Neural progenitor cell (in vitro differentiated cells): ENCODE results near the gene EHD4. TPM values are rescaled to one million over a fixed set of nuclear protein-coding genes. Genes with fewer than 3 reads are reported as not detected.
A peak's percentile ranks its signal among the peaks of the same experiment; 100 is the strongest.

ENCODE experiments used
- DNase-seq: peaks from one replicate; pipeline ENCODE4 v3.0.0-alpha.2; 2016; ENCODE audit warnings: low spot score
- H2AFZ ChIP-seq: fragments of 200-600 bp; sonication (generic); replicated peaks from 2 replicates; pipeline ENCODE4 v1.6.1; 2016; ENCODE audit warnings: antibody characterized with exemption
- H3F3A ChIP-seq: fragments of 200-600 bp; sonication (generic); 2 replicates; pipeline ENCODE4 v1.6.1; 2016; ENCODE audit warnings: antibody characterized with exemption, low read depth
- H3K27ac ChIP-seq: fragments of 200-600 bp; sonication (generic); 2 replicates; pipeline ENCODE4 v1.5.1; 2016; ENCODE audit warnings: mild to moderate bottlenecking
- H3K27me3 ChIP-seq: fragments of 200-600 bp; sonication (generic); 2 replicates; pipeline ENCODE4 v1.6.1; 2016; ENCODE audit warnings: mild to moderate bottlenecking, moderate library complexity
- H3K36me3 ChIP-seq: fragments of 200-600 bp; sonication (generic); 2 replicates; pipeline ENCODE4 v1.5.1; 2016
- H3K4me1 ChIP-seq: fragments of 200-600 bp; sonication (generic); 2 replicates; pipeline ENCODE4 v1.6.1; 2016; ENCODE audit warnings: mixed run types
- H3K4me2 ChIP-seq: fragments of 200-600 bp; sonication (generic); 2 replicates; pipeline ENCODE4 v1.6.1; 2016
- H3K4me3 ChIP-seq: fragments of 200-600 bp; sonication (generic); 2 replicates; pipeline ENCODE4 v1.5.1; 2016
- H3K79me2 ChIP-seq: fragments of 200-600 bp; sonication (generic); 2 replicates; pipeline ENCODE4 v1.6.1; 2016; ENCODE audit warnings: low read depth
- H3K9ac ChIP-seq: fragments of 200-600 bp; sonication (generic); 2 replicates; pipeline ENCODE4 v1.6.1; 2016
- H3K9me3 ChIP-seq: fragments of 200-600 bp; sonication (generic); 2 replicates; pipeline ENCODE4 v1.5.1; 2016; ENCODE audit warnings: low read depth
- H4K20me1 ChIP-seq: fragments of 200-600 bp; sonication (generic); 2 replicates; pipeline ENCODE4 v1.6.1; 2016; ENCODE audit warnings: low read depth
- H3K27ac Mint-ChIP-seq: 3 replicates; pipeline ENCODE4 v1.8.0; 2021; ENCODE audit warnings: mixed read lengths
- H3K27me3 Mint-ChIP-seq: 2 replicates; pipeline ENCODE4 v1.8.0; 2022; ENCODE audit warnings: low read depth, mild to moderate bottlenecking, inconsistent platforms, moderate library complexity, mixed read lengths; ENCODE audit not compliant: insufficient read depth
- H3K36me3 Mint-ChIP-seq: 3 replicates; pipeline ENCODE4 v1.8.0; 2021; ENCODE audit warnings: mixed read lengths
- H3K4me1 Mint-ChIP-seq: 3 replicates; pipeline ENCODE4 v1.8.0; 2021; ENCODE audit warnings: mixed read lengths
- H3K4me3 Mint-ChIP-seq: 3 replicates; pipeline ENCODE4 v1.8.0; 2021; ENCODE audit warnings: mild to moderate bottlenecking, moderate library complexity, mixed read lengths
- H3K9me3 Mint-ChIP-seq: 3 replicates; pipeline ENCODE4 v1.8.0; 2020; ENCODE audit warnings: mixed read lengths
- EZH2 ChIP-seq: fragments of 200-600 bp; sonication (generic); IDR thresholded peaks from 2 replicates; pipeline ENCODE4 v1.6.1; 2017; ENCODE audit warnings: antibody characterized with exemption, mild to moderate bottlenecking, moderate library complexity
- EZH2phosphoT487 ChIP-seq: fragments of 200-600 bp; sonication (generic); IDR thresholded peaks from 2 replicates; pipeline ENCODE4 v1.6.1; 2017; ENCODE audit warnings: antibody characterized with exemption
- total RNA-seq: library from RNA; depleted of rRNA; stranded (reverse); fragments of >200 nt; gene quantifications from 2 replicates; pipeline ENCODE4 v1.2.3, GENCODE V29; 2015; ENCODE audit warnings: low replicate concordance
- TF ChIP-seq, protein P1 (sequence below): fragments of 200-600 bp; sonication (generic); IDR thresholded peaks from 2 replicates; pipeline ENCODE4 v1.5.1; 2017; ENCODE audit warnings: antibody characterized with exemption, mild to moderate bottlenecking

EHD4 gene
- total RNA-seq, 1 donor from 2014 or later: 6.9 TPM

DNA sequence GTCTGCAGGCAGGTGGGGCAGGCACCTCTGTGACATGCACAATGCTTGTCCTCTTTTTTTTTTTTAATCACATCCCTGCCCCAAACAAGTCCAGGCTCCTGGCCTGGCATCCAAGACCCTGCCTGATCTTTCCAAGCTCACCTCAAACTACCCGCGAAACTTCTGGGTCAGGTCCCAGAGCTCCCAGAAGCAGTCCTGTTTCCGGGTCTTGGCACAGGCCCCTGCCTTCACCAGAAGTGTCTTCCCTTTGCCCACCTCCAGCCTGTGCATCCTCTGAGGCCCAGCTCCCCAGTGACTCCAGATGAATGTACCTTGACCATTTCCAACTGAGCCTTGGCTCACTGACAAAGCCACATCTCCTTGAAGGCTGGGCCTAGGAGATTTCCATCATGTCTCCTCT lies 25.5 kb upstream of the EHD4 start:
- DNase-seq: no peak
- no peaks in the 10 kb centered on the region for H3K4me1 ChIP-seq
- Mint-ChIP-seq H3K27me3 (peaks cover 10% of the 10 kb centered on the region), H3K36me3 (no peaks in the 10 kb centered on the region), H3K9me3 (no peaks in the 10 kb centered on the region), H3K4me3 (no peak overlapping the region), H3K27ac (no peak overlapping the region), H3K4me1 (peaks cover 3% of the 10 kb centered on the region)
- no peaks in the 10 kb centered on the region for H3K79me2 ChIP-seq
- H3K27ac ChIP-seq: no peak overlapping the region
- TF ChIP-seq, protein P1, sequence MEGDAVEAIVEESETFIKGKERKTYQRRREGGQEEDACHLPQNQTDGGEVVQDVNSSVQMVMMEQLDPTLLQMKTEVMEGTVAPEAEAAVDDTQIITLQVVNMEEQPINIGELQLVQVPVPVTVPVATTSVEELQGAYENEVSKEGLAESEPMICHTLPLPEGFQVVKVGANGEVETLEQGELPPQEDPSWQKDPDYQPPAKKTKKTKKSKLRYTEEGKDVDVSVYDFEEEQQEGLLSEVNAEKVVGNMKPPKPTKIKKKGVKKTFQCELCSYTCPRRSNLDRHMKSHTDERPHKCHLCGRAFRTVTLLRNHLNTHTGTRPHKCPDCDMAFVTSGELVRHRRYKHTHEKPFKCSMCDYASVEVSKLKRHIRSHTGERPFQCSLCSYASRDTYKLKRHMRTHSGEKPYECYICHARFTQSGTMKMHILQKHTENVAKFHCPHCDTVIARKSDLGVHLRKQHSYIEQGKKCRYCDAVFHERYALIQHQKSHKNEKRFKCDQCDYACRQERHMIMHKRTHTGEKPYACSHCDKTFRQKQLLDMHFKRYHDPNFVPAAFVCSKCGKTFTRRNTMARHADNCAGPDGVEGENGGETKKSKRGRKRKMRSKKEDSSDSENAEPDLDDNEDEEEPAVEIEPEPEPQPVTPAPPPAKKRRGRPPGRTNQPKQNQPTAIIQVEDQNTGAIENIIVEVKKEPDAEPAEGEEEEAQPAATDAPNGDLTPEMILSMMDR: no peak
- TF ChIP-seq EZH2 (no peak), EZH2phosphoT487 (no peak)
- H3K9ac ChIP-seq: no peak overlapping the region
- no peak overlapping the region for H2AFZ ChIP-seq
- H3F3A ChIP-seq: no peaks in the 10 kb centered on the region
- no peak overlapping the region for H3K4me2 ChIP-seq
- H3K9me3 ChIP-seq: no peaks in the 10 kb centered on the region
- no peaks in the 10 kb centered on the region for H3K36me3 ChIP-seq
- H3K27me3 ChIP-seq: no peaks in the 10 kb centered on the region
- H3K4me3 ChIP-seq: no peak overlapping the region
- H4K20me1 ChIP-seq: no peaks in the 10 kb centered on the region

DNA sequence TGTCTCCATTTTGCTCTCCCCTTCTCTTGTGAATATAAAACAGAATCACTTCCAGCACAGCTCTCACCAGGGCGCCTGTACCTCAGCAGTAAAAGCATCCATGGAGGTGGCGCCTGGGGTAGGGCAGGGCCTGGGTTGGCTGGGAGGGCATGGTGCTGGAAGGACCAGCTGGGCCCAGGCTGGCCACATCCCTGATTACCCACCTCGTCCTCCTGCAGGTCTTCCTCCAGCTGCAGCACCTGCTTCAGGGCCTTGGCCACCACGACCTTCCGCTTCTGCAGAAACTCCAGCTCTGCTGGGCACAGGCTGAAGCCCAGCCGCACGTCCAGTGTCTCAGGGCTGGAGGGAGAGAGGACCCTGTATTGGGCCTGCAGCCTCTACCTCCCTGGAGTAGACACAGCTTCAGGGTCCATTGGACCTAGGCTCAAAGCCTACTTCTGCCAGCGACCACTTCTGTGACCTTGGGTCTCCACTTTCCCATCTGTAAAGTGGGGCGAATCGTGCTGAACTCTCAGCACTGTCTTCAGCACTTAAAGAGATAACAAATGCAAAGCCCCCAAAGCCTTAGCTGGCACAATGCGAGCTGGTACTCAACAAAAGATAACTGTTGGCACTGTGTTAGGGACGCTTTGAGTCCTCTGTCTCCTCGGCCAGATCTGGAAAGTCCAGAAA lies 24.7 kb upstream of the EHD4 start:
- Histone ChIP-seq H3K4me1 (no peaks in the 10 kb centered on the region), H4K20me1 (no peaks in the 10 kb centered on the region), H3F3A (no peaks in the 10 kb centered on the region), H3K4me2 (no peak overlapping the region), H3K27ac (no peak overlapping the region), H3K27me3 (no peaks in the 10 kb centered on the region), H3K79me2 (no peaks in the 10 kb centered on the region), H3K4me3 (no peak overlapping the region), H3K9ac (no peak overlapping the region), H3K9me3 (no peaks in the 10 kb centered on the region), H3K36me3 (no peaks in the 10 kb centered on the region), H2AFZ (no peak overlapping the region)
- Mint-ChIP-seq H3K4me1 (peaks cover 6% of the 10 kb centered on the region), H3K27ac (no peak overlapping the region), H3K4me3 (peak overlapping the region; percentile 41), H3K36me3 (no peaks in the 10 kb centered on the region), H3K27me3 (peaks cover 10% of the 10 kb centered on the region), H3K9me3 (no peaks in the 10 kb centered on the region)
- DNase-seq: no peak
- TF ChIP-seq, protein P1: no peak
- TF ChIP-seq EZH2phosphoT487 (no peak), EZH2 (no peak)

DNA sequence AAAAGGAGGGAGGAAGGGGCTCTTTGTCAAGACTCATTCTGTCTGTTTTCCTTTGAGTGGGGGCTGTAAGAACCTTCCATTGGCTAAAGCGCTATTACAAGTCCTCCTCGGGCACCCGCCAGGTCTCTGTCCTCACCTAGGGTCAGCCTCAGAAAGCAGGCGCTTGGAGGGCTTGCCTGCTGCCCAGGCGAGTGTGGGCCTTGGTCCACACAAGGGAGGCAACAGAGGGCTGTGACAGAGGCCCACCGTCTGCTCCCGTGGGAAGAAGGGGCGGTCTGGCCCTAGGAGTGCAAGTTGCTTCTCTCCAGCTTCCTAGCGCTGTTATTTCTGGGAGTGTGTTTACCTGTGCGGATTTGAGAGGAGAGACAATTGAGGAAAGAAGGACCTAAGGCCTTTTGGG lies 24.0 kb upstream of the EHD4 start:
- no peak for TF ChIP-seq EZH2phosphoT487
- TF ChIP-seq, protein P1: no peak
- TF ChIP-seq EZH2: no peak
- H3K27me3 ChIP-seq: no peaks in the 10 kb centered on the region
- Mint-ChIP-seq H3K27me3 (peaks cover 10% of the 10 kb centered on the region), H3K9me3 (no peaks in the 10 kb centered on the region), H3K27ac (no peak overlapping the region), H3K4me1 (peaks cover 6% of the 10 kb centered on the region), H3K4me3 (peak overlapping the region; percentile 41), H3K36me3 (no peaks in the 10 kb centered on the region)
- no peak overlapping the region for H2AFZ ChIP-seq
- no peaks in the 10 kb centered on the region for H3K9me3 ChIP-seq
- no peaks in the 10 kb centered on the region for H3F3A ChIP-seq
- no peaks in the 10 kb centered on the region for H4K20me1 ChIP-seq
- H3K4me3 ChIP-seq: no peak overlapping the region
- H3K9ac ChIP-seq: no peak overlapping the region
- H3K27ac ChIP-seq: no peak overlapping the region
- H3K79me2 ChIP-seq: no peaks in the 10 kb centered on the region
- no peak for DNase-seq
- H3K4me1 ChIP-seq: no peaks in the 10 kb centered on the region
- no peak overlapping the region for H3K4me2 ChIP-seq
- no peaks in the 10 kb centered on the region for H3K36me3 ChIP-seq
